Activated naive CD4-positive, alpha-beta T cell treated with anti-CD3 and anti-CD28 coated beads, Interleukin-2, amount 10 ng/mL, durations not matched to agents 7 days and 5 days (primary cell): ENCODE measurements around the gene SNAP25.

Experiments used
- CTCF ChIA-PET: fragments of 350-600 bp; sonication (Branson Sonifier 250); formaldehyde crosslinking; loops from one replicate; lab custom pipeline; 2021; ENCODE audit warnings: antibody characterized with exemption; lab: Charles Lee
- DNase-seq: peaks from one replicate; pipeline ENCODE4 v3.0.0-alpha.2; 2020
- H3K27ac Mint-ChIP-seq: one replicate; pipeline ENCODE4 v1.8.0; 2021; ENCODE audit warnings: mild to moderate bottlenecking, moderate library complexity, mixed read lengths
- H3K27me3 Mint-ChIP-seq: one replicate; pipeline ENCODE4 v1.8.0; 2021; ENCODE audit warnings: mild to moderate bottlenecking, mixed read lengths
- H3K36me3 Mint-ChIP-seq: one replicate; pipeline ENCODE4 v1.8.0; 2021; ENCODE audit warnings: mixed read lengths
- H3K4me1 Mint-ChIP-seq: one replicate; pipeline ENCODE4 v1.8.0; 2021; ENCODE audit warnings: mixed read lengths
- H3K4me3 Mint-ChIP-seq: one replicate; pipeline ENCODE4 v1.8.0; 2021; ENCODE audit warnings: mild to moderate bottlenecking, moderate library complexity, mixed read lengths
- H3K9me3 Mint-ChIP-seq: one replicate; pipeline ENCODE4 v1.8.0; 2021; ENCODE audit warnings: mixed read lengths

SNAP25 gene

DNA sequence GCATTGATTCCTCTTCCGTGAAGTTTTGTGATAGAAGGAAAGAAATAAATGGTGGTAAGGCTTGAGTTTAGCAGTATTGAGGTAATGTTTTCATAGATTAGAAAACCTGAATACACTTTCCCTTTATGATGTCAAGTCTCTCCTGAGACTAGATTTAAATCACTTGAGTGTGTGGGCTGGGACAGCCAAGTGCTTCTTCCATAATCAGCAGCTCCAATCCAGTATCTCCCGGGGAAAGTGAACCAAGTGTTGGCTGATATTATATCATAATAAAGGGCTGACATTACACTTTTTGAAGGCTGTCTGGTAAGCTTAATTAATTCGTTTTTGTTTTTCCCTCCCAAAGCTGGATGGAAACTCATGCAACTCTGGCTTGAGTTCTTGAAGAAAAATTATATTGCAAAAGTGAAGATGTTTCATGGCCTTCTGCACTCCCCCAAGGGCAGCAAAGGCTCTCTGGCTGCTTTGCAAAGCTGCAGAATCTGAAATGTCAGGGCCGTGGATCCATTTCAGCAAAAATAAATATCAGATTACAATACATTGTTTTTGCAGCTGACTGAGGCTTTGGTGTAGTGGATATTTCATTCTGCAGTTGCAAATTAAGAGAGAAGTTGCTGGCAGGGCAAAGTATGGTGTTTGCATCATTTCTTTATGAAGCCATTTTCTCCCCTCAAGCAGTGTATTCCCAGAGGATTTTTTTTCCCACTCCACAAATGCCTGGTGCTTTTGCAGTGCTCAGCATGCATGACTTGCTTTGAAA is 114.2 kb downstream of the SNAP25 start:
- Mint-ChIP-seq H3K9me3 (no peaks in the 10 kb centered on the region), H3K4me1 (no peaks in the 10 kb centered on the region), H3K27ac (no peak overlapping the region), H3K27me3 (no peaks in the 10 kb centered on the region), H3K36me3 (no peaks in the 10 kb centered on the region), H3K4me3 (no peak overlapping the region)
- no peak for DNase-seq
- CTCF ChIA-PET: interaction anchor here (1.5 kb wide), 1 partner anchor 15 kb away, joined by 5 read pairs; no protein-coding TSS in a partner anchor

DNA sequence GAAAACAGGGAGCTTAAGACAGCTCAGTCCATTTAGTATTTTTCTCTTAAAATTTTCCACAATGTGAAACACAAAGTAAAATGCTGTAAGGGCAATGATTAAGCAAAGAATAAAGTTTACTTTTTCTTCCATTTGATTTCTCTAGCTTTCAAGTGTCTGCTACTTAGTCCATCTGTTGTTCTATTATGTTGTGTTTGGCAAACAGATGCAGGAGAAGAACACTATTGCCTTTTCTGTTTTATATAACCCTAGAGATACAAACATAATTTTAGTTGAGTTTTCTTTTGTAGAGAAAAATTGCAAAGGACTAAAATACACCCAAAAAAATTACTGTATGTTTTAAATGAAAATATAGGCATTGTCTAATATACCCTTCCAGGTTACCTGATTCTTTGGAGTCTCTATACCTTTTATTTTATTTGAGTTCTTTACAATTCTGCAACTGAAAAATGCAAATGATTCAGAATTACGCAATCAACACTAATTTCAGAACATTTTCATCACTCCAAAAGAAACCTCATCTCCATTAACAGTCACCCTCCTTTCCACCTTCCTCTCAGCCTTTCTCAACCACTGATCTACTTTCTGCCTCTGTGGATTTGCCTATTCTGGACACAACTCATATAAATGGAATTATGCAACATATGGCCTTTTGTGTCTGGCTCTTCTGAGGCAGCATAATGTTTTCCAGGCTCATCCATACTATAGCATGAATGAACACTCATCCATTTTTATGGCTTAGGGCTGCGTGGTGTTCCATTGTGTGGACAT is 118.5 kb downstream of the SNAP25 start:
- Mint-ChIP-seq H3K27me3 (peaks cover 6% of the 10 kb centered on the region), H3K4me3 (no peak overlapping the region), H3K36me3 (no peaks in the 10 kb centered on the region), H3K27ac (no peak overlapping the region), H3K4me1 (no peaks in the 10 kb centered on the region), H3K9me3 (no peaks in the 10 kb centered on the region)
- DNase-seq: no peak
- CTCF ChIA-PET: no interaction called here

DNA sequence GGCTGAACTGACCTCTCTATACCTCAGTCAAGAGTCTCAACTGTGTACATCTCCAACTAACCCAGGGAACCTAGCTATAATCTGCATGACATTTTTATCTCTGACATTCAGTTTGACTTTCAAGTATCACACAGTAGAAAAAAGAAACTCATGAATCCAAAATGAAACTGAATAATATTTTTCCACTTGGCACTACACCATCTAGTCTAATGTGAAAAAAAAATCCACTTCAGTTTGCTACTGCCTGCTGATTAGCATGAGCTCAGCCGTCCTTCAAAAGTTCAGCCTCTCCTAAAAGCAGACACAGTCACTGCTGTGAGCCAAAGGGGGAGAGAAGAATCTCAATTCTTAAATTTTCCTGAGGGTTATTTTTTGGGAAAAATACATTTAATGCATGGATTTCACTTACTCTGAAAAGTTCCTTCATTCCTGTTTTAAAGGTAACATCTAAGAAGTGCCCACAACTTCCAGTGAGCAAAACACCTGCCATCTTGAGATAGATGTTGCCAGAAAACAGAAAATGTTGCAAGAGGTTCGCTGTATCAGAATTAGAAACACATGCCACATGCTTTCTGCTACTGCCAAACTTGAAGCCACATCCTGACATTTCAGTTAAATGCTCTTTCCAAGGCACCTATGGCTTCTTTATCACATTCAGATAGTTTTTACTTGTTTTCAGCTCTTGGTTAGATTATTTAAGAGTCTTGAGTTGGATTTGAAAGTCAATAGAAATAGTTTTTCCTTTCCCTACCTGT is 120.0 kb downstream of the SNAP25 start:
- H3K9me3 Mint-ChIP-seq: no peaks in the 10 kb centered on the region
- no peak overlapping the region for H3K27ac Mint-ChIP-seq
- no peaks in the 10 kb centered on the region for H3K4me1 Mint-ChIP-seq
- CTCF ChIA-PET: interaction anchor here (0.8 kb wide), 1 partner anchor 360 kb away, joined by 3 read pairs; no protein-coding TSS in a partner anchor
- DNase-seq: no peak
- no peak overlapping the region for H3K4me3 Mint-ChIP-seq
- no peaks in the 10 kb centered on the region for H3K36me3 Mint-ChIP-seq
- H3K27me3 Mint-ChIP-seq: peaks cover 6% of the 10 kb centered on the region

DNA sequence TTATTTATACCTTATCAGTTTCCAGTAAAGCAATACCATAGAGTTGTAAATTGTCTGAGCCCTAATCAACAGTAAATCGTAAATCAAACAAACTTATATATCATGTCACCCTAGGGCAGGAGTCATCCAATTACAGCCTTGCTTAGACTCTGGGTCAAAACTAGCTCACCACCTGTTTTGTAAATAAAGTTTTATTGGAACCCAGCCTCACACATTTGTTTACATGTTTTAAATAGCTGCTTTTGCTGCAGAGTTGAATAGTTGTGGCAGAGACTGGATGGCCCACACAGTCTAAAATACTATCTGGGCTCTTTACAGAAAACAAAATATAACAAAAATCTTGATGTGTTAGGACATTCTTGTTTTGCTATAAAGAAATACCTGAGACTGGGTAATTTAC is 121.0 kb downstream of the SNAP25 start:
- Mint-ChIP-seq H3K4me1 (no peaks in the 10 kb centered on the region), H3K27ac (no peak overlapping the region), H3K4me3 (no peak overlapping the region), H3K9me3 (no peaks in the 10 kb centered on the region), H3K27me3 (peaks cover 6% of the 10 kb centered on the region), H3K36me3 (no peaks in the 10 kb centered on the region)
- CTCF ChIA-PET: no interaction called here
- DNase-seq: no peak

DNA sequence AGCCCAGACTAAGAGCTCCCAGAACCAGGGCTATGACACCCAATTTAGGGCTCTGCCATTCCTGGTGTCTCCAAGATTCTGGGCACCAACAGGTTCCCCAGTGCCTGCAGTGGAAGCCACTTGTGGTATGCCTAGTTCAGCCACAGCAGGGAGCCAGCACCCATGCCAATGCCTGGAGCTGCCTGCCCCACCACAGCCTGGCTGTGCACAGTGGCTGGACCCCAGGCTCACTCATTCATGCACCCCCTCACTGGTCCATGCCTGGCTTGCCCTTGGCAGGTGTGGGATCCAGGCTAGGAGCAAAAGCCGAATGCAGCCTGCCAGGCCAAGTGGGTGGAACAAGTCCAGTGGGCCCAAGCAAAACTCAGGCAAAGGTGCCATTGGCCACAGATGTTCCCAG is 123.5 kb downstream of the SNAP25 start:
- H3K9me3 Mint-ChIP-seq: no peaks in the 10 kb centered on the region
- no peak overlapping the region for H3K27ac Mint-ChIP-seq
- CTCF ChIA-PET: no interaction called here
- H3K4me3 Mint-ChIP-seq: no peak overlapping the region
- peaks cover 6% of the 10 kb centered on the region for H3K27me3 Mint-ChIP-seq
- no peak for DNase-seq
- no peaks in the 10 kb centered on the region for H3K4me1 Mint-ChIP-seq
- no peaks in the 10 kb centered on the region for H3K36me3 Mint-ChIP-seq

DNA sequence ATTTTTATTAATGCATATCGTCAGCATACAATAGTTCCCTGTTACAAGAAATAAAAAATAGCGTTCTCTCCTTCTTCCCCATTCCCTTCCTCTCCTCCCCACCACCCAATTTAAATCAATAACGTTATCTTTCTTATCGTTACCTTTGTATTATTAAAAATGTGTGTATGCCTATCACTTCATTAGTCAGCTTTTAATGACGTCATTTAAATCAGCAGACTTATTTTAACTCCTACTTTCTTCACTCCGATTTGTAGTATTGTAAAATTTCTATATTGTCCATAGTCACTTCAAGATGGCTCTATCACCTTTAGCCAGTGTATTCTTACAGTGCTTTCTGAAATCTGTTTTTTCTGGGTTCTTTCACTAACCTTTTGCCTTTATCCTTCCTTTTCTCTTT is 126.3 kb downstream of the SNAP25 start:
- no peak for DNase-seq
- Mint-ChIP-seq H3K36me3 (no peaks in the 10 kb centered on the region), H3K4me3 (no peak overlapping the region), H3K27me3 (no peaks in the 10 kb centered on the region), H3K27ac (no peak overlapping the region), H3K9me3 (no peaks in the 10 kb centered on the region), H3K4me1 (peaks cover under 1% of the 10 kb centered on the region)
- CTCF ChIA-PET: interaction anchor here (1.1 kb wide), 1 partner anchor 26 kb away, joined by 3 read pairs; no protein-coding TSS in a partner anchor

DNA sequence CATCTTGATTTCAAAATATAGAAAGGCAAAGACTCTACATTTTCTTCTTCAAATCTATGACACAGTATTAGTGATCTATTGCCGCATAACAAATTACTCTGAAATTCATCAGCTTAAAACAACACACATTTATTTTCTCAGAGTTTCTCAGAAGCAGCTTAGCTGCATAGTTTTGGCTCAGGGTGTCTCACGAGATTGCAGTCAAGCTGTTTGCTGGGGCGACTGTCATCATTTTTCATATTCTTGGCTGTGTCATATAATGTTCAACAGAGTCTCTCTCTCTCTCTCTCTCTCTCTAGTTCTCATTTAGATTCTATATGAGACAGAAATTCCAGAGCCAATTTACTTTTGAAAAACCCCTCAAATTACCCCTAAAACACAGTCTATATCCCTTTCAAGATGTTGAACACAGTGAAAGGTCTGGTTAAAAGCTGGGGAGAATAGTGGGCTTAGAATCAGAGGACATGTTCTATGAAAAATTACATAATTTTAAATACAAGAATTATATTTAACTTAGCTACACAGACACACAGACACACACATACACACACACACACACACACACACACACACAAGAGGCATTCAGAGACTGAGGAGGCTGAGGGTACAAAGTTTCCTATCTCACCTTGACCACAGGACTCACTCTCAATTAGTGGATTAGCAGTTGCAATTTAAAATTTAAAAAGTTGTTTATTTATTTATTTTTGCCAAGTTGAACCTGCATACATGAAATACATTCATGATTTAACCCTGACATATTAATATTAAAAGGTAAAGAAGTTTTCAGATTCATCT is 128.7 kb downstream of the SNAP25 start:
- Mint-ChIP-seq H3K27ac (no peak overlapping the region), H3K9me3 (peaks cover 2% of the 10 kb centered on the region), H3K36me3 (no peaks in the 10 kb centered on the region), H3K27me3 (no peaks in the 10 kb centered on the region), H3K4me1 (peaks cover 14% of the 10 kb centered on the region), H3K4me3 (no peak overlapping the region)
- CTCF ChIA-PET: no interaction called here
- DNase-seq: no peak

DNA sequence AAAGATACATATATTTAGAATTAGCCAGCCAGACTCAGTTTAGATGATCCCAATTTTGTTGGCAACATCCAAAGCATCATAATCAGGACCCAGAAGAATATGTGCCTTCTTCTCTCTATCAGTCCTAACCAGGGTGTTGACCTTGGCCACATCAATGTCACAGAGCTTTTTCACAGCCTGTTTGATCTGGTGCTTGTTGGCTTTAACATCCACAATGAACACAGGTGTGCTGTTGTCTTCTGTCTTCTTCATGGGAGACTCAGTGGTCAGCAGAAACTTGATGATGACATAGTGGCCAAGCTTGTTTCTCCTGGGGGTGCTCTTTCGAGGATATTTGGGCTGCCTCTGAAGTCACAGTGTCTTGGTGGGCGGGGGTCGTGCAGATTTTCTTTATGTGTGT is 130.5 kb downstream of the SNAP25 start:
- CTCF ChIA-PET: interaction anchor here (1.7 kb wide), 1 partner anchor 9 kb away, joined by 7 read pairs; no protein-coding TSS in a partner anchor
- no peak overlapping the region for H3K4me3 Mint-ChIP-seq
- H3K9me3 Mint-ChIP-seq: peaks cover 2% of the 10 kb centered on the region

DNA sequence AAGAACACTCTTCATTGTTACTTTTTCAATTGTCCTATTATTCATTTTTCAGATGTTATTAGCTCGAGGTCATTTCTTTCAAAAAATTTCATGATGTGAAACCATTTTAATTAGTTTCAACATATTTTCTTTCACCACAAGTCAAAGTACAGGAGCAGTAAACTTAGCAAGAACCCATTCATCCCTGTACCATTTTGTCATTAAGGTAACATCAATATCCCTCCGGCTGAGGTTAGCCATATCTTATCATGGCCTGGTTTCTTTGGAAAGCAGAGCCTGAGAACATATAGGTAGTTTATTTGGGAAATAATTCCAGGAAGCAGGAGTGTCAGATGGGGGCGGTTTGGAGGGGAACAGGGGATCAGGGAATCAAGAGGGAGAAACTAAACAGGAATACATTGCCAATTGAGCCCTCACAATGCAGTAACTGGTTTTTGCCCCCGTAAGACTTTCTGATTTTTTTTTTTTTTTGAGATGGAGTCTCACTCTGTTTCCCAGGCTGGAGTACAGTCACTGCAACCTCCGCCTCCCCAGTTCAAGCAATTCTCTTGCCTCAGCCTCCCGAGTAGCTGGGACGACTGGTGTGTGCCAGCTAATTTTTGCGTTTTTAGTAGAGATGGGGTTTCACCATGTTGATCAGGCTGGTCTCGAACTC is 131.7 kb downstream of the SNAP25 start:
- Mint-ChIP-seq H3K36me3 (no peaks in the 10 kb centered on the region), H3K9me3 (peaks cover 2% of the 10 kb centered on the region), H3K4me3 (no peak overlapping the region), H3K27me3 (no peaks in the 10 kb centered on the region), H3K27ac (peak overlapping the region; percentile 29), H3K4me1 (peaks cover 14% of the 10 kb centered on the region)
- no peak for DNase-seq
- CTCF ChIA-PET: interaction anchor here (2.2 kb wide), 1 partner anchor 77 kb away, joined by 6 read pairs; no protein-coding TSS in a partner anchor

More for the DNA sequence above, 130.5 kb downstream of the SNAP25 start:
- DNase-seq: no peak
- H3K27me3 Mint-ChIP-seq: no peaks in the 10 kb centered on the region
- H3K36me3 Mint-ChIP-seq: no peaks in the 10 kb centered on the region
- no peak overlapping the region for H3K27ac Mint-ChIP-seq
- H3K4me1 Mint-ChIP-seq: peaks cover 14% of the 10 kb centered on the region

DNA sequence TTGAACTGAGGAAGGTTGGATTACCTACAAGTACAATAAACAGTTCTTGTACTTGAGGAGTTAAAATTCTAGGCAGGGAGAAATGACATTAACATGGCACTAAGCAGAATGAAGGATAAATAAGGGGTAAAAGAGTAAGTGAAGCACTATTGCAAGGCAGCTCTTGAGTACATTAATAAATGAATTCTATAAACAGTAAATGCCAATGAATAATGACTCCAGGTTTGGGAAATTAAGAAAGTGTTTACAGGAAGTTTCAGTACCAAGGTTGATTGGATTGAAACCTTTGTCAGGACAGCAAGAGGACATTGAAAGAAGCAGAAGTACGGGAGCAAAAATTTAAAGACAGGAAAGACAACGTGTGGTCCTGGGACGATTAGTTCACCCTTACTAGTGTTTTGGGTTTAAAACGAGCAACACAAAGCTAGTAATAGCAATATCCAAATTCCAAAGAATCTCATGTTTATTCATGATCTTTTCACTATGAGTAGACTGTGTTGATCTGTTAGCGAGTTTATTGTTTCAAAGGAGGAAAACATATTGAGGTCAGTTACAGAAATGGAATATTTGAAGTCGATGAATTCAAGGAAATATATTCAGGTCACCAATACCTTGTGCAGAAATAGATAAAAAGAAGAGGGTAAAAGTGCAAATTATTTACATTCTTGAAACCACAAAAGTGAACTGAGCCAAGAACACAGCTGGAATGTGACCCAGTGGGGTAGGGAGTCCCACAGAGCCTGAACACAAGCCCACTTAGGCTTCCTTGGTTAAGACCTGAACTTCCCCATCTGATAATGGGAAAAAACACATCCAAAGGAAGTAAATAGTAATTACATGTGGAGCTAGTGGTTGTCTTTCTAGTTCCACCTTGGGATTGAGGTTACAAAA is 134.5 kb downstream of the SNAP25 start:
- Mint-ChIP-seq H3K9me3 (peaks cover 2% of the 10 kb centered on the region), H3K27ac (no peak overlapping the region), H3K36me3 (no peaks in the 10 kb centered on the region), H3K27me3 (no peaks in the 10 kb centered on the region), H3K4me3 (no peak overlapping the region), H3K4me1 (peaks cover 14% of the 10 kb centered on the region)
- CTCF ChIA-PET: interaction anchor here (0.6 to 1.3 kb wide), 3 partner anchors 37 to 595 kb away, joined by 3 to 4 read pairs (median 3); no protein-coding TSS in a partner anchor
- no peak for DNase-seq

DNA sequence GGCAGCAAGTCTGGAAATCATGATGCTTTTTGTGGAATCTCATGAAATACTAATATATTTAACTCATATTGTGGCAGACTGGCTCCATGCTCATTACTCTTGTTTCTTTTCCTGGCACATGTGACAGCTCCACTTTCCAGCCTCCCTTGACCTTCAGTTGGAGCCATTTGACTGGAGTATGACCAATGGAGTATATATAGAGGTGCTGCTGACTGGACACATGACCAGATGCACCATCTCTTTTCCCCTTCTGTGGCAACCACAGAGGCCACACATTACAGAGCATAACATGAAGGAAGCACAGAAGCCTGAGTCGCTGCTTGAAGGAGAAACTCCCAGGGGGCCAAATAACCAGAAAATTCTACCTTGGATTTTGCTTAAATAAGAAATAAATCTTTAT is 138.0 kb downstream of the SNAP25 start:
- Mint-ChIP-seq H3K36me3 (no peaks in the 10 kb centered on the region), H3K27ac (no peak overlapping the region), H3K9me3 (no peaks in the 10 kb centered on the region), H3K27me3 (no peaks in the 10 kb centered on the region), H3K4me3 (no peak overlapping the region), H3K4me1 (no peaks in the 10 kb centered on the region)
- no peak for DNase-seq
- CTCF ChIA-PET: no interaction called here
